Measurements from ENCODE around the gene NPIPA5. TPM values are rescaled to one million over a fixed set of nuclear protein-coding genes. Genes with fewer than 3 reads are reported as not detected.
A peak's percentile ranks its signal among the peaks of the same experiment; 100 is the strongest.
"Not testable (repeated sequence)": the region's sequence is repeated elsewhere in the genome, so short reads cannot be mapped to it uniquely, and the experiment has no call there.

The NPIPA5 gene
- total RNA-seq (2014; rRNA removed) = 0.35 and 4.7 TPM in 2 replicates
- Bru-seq, nascent RNA = percentile 28 among the genes with signal in this experiment
- percentile 48 among the genes with signal in this experiment for BruChase-seq, experiment 1, labeled RNA remaining after a 6-hour chase
- percentile 37 among the genes with signal in this experiment for BruChase-seq, experiment 2, labeled RNA remaining after a 2-hour chase
- long read RNA-seq, partial matches to known transcripts = 1 of 3 reads
- long read RNA-seq, other reads (novel, unspliced or antisense) = 2 of 3 reads

DNA sequence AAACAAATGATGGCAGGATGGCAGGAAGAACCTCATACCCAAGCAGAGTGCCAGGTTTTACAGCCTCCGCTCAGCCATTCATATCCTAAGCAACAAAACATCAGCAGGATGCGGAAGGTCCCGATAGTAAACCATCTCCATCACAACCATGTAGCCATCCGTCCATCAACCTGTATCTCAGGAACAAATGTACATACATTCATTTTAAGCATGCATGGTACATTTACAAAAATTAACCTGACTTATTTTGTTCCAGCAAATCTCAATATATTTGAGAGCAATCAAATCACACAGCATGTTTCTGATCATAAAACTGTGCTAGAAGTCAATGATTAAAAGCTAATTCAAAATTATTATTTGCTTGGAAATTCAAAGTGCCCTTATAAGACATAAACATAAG lies at the start of gene NPIPA5:
Gene NPIPA5 (minus strand): TSS at position 101 of the 400 bp plus-strand sequence. CDS start 0 bp downstream, at position 101.
- H3K9ac ChIP-seq (ENCODE audit: low read length); H3K79me2 ChIP-seq (ENCODE audit: low read length); H3K9me2 ChIP-seq (replicated peaks; ENCODE audit: low read length); H3K27ac ChIP-seq (ENCODE audit: low read length); H3K4me2 ChIP-seq (ENCODE audit: low read length); ATAC-seq; H3K4me3 ChIP-seq (ENCODE audit: low read length); CTCF ChIA-PET; H4K20me1 ChIP-seq (ENCODE audit: low read length); H3K9me3 ChIP-seq (ENCODE audit: low read length); H2AFZ ChIP-seq (ENCODE audit: low read length); H3K27me3 ChIP-seq (ENCODE audit: low read length); BruUV-seq (replicated peaks); intact Hi-C loops (cut with micrococcal nuclease); H3K36me3 ChIP-seq (ENCODE audit: low read depth, low read length); POLR2A ChIA-PET (ENCODE audit: unreplicated experiment); H3F3A ChIP-seq (ENCODE audit: low read length, unreplicated experiment); DNase-seq; H3K4me1 ChIP-seq (ENCODE audit: insufficient read depth, low read length): not testable (repeated sequence)

- Histone ChIP-seq H3K9me3 (ENCODE audit: low read length) (no peaks in the 10 kb centered on the region), H3K79me2 (ENCODE audit: low read length) (no peaks in the 10 kb centered on the region), H3K9ac (ENCODE audit: low read length) (no peak overlapping the region), H4K20me1 (ENCODE audit: low read length) (no peaks in the 10 kb centered on the region), H3K9me2 (replicated peaks; ENCODE audit: low read length) (no peaks in the 10 kb centered on the region), H3K4me1 (ENCODE audit: insufficient read depth, low read length) (peaks cover 3% of the 10 kb centered on the region; the same call in 1 of the 2 replicates), H3K27ac (ENCODE audit: low read length) (peak overlapping the region; percentile 48; the same call in 1 of the 2 replicates), H3K27me3 (ENCODE audit: low read length) (no peaks in the 10 kb centered on the region), H3K36me3 (ENCODE audit: low read depth, low read length) (no peaks in the 10 kb centered on the region), H2AFZ (ENCODE audit: low read length) (peak overlapping the region; percentile 88), H3K4me2 (ENCODE audit: low read length) (peak overlapping the region; percentile 76), H3F3A (ENCODE audit: low read length, unreplicated experiment) (no peaks in the 10 kb centered on the region), H3K4me3 (ENCODE audit: low read length) (no peak overlapping the region; the same call in 1 of the 2 replicates)
- DNase-seq (peak; percentile 68), ATAC-seq (peak; percentile 76)
- ChIA-PET POLR2A (ENCODE audit: unreplicated experiment) (no interaction called here), CTCF (interaction anchor here (0.6 to 1.0 kb wide), 4 partner anchors 40 to 215 kb away, joined by 4 to 8 read pairs (median 6); partner anchors contain the start of gene MARF1)
- TF ChIP-seq EZH2phosphoT487 (IDR thresholded peaks at IDR 0.05; ENCODE audit: borderline replicate concordance, low read length) (no peak), CTCF (conservative IDR thresholded peaks at IDR 0.05; ENCODE audit: low read depth, low read length) (peak; percentile 72), EZH2 (IDR thresholded peaks at IDR 0.05; ENCODE audit: low read length, unreplicated experiment) (no peak)
- no TSS peak for BruUV-seq (replicated peaks)
- intact Hi-C loops (cut with micrococcal nuclease) = loop anchor here (5.0 kb wide), 1 partner anchor 40 kb away; no protein-coding TSS in a partner anchor
Measured at GRCh38 chr16:15427648-15428239, 49.6 kb upstream of the NPIPA5 start.

GRCh38 chr16:15426796-15427195 lies 48.7 kb upstream of the NPIPA5 start:
- no peak for DNase-seq
- H3K4me2 ChIP-seq (ENCODE audit: low read length) = no peak overlapping the region
- H3K79me2 ChIP-seq (ENCODE audit: low read length) = no peaks in the 10 kb centered on the region
- H4K20me1 ChIP-seq (ENCODE audit: low read length) = no peaks in the 10 kb centered on the region
- no peaks in the 10 kb centered on the region for H3K36me3 ChIP-seq (ENCODE audit: low read depth, low read length)
- POLR2A ChIA-PET (ENCODE audit: unreplicated experiment) = interaction anchor here (0.6 kb wide), 1 partner anchor 14 kb away, joined by 4 read pairs; no protein-coding TSS in a partner anchor
- H3K4me3 ChIP-seq (ENCODE audit: low read length) = no peak overlapping the region
- no peaks in the 10 kb centered on the region for H3K9me3 ChIP-seq (ENCODE audit: low read length)
- H3K27me3 ChIP-seq (ENCODE audit: low read length) = no peaks in the 10 kb centered on the region
- H3F3A ChIP-seq (ENCODE audit: low read length, unreplicated experiment) = no peaks in the 10 kb centered on the region
- no peak overlapping the region for H3K27ac ChIP-seq (ENCODE audit: low read length)
- CTCF ChIA-PET = no interaction called here
- intact Hi-C loops (cut with micrococcal nuclease) = loop anchor here (5.0 kb wide), 1 partner anchor 41 kb away; no protein-coding TSS in a partner anchor
- ATAC-seq = no peak
- H2AFZ ChIP-seq (ENCODE audit: low read length) = no peak overlapping the region
- no TSS peak for BruUV-seq (replicated peaks)
- peaks cover 3% of the 10 kb centered on the region; the same call in 1 of the 2 replicates for H3K4me1 ChIP-seq (ENCODE audit: insufficient read depth, low read length)
- no peak overlapping the region for H3K9ac ChIP-seq (ENCODE audit: low read length)
- TF ChIP-seq CTCF (conservative IDR thresholded peaks at IDR 0.05; ENCODE audit: low read depth, low read length) = no peak
- no peak for TF ChIP-seq EZH2 (IDR thresholded peaks at IDR 0.05; ENCODE audit: low read length, unreplicated experiment)
- no peak for TF ChIP-seq EZH2phosphoT487 (IDR thresholded peaks at IDR 0.05; ENCODE audit: borderline replicate concordance, low read length)
- no peaks in the 10 kb centered on the region for H3K9me2 ChIP-seq (replicated peaks; ENCODE audit: low read length)

Data from PC-3 (cell line).